Keratinocyte (primary cell): Measurements from ENCODE around the gene ETNPPL. TPM values are rescaled to one million over a fixed set of nuclear protein-coding genes. Genes with fewer than 3 reads are reported as not detected.

Source experiments
- DNase-seq: peaks from one replicate; pipeline ENCODE4 v3.0.0-alpha.2; 2011; ENCODE audit warnings: low read depth, missing footprints, low spot score
- FAIRE-seq: peaks from 2 replicates; lab custom pipeline; 2011; peaks lifted over from hg19 to GRCh38; lab: Jason Lieb, UNC
- H2AFZ ChIP-seq: 2 replicates; pipeline ENCODE4 v1.6.0; 2012; ENCODE audit warnings: low read length, control low read depth, inconsistent platforms; ENCODE audit not compliant: control insufficient read depth
- H3K27ac ChIP-seq: 2 replicates; pipeline ENCODE4 v1.5.1; 2011; ENCODE audit warnings: low read length; ENCODE audit not compliant: control insufficient read depth, insufficient read depth
- H3K27me3 ChIP-seq: 3 replicates; pipeline ENCODE4 v1.6.0; 2011; ENCODE audit warnings: low read length; ENCODE audit not compliant: control insufficient read depth, insufficient read depth; ENCODE audit errors: extremely low read depth
- H3K36me3 ChIP-seq, 2 experiments: 2 replicates in 1 of 2; 3 replicates in 1 of 2; pipeline ENCODE4 v1.5.1; 2011; ENCODE audit warnings: low read length in 2 of 2, mild to moderate bottlenecking in 1 of 2; ENCODE audit not compliant: control insufficient read depth in 2 of 2, insufficient read depth in 2 of 2; ENCODE audit errors: extremely low read depth in 1 of 2
- H3K4me1 ChIP-seq: 3 replicates; pipeline ENCODE4 v1.5.1; 2011; ENCODE audit warnings: low read length; ENCODE audit not compliant: control insufficient read depth, insufficient read depth; ENCODE audit errors: extremely low read depth
- H3K4me2 ChIP-seq: 3 replicates; pipeline ENCODE4 v1.6.0; 2011; ENCODE audit warnings: low read depth, low read length; ENCODE audit not compliant: control insufficient read depth, insufficient read depth; ENCODE audit errors: extremely low read depth
- H3K4me3 ChIP-seq, 3 experiments: fragments of 200-600 bp in 1 of 3; sonication (generic) in 1 of 3; 2 replicates in 2 of 3; 3 replicates in 1 of 3; pipeline ENCODE4 v1.5.1; 2011 to 2016; ENCODE audit warnings: low read length in 3 of 3, mild to moderate bottlenecking in 3 of 3, control low read depth in 2 of 3, inconsistent platforms in 1 of 3, low read depth in 1 of 3, mixed read lengths in 1 of 3, mixed run types in 1 of 3, moderate library complexity in 1 of 3; ENCODE audit not compliant: control insufficient read depth in 2 of 3, insufficient read depth in 2 of 3; ENCODE audit errors: extremely low read depth in 1 of 3
- H3K79me2 ChIP-seq: 2 replicates; pipeline ENCODE4 v1.6.0; 2012; ENCODE audit warnings: low read length; ENCODE audit not compliant: control insufficient read depth, insufficient read depth
- H3K9ac ChIP-seq: 3 replicates; pipeline ENCODE4 v1.6.0; 2011; ENCODE audit warnings: low read length; ENCODE audit not compliant: control insufficient read depth, insufficient read depth; ENCODE audit errors: extremely low read depth
- H3K9me1 ChIP-seq: 3 replicates; pipeline ENCODE4 v1.6.0; 2011; ENCODE audit warnings: low read length; ENCODE audit not compliant: control insufficient read depth, insufficient read depth; ENCODE audit errors: extremely low read depth
- H3K9me3 ChIP-seq: 2 replicates; pipeline ENCODE4 v1.5.1; 2012; ENCODE audit warnings: low read depth, low read length; ENCODE audit not compliant: control insufficient read depth
- H4K20me1 ChIP-seq: 3 replicates; pipeline ENCODE4 v1.6.0; 2011; ENCODE audit warnings: low read length; ENCODE audit not compliant: control insufficient read depth, insufficient read depth; ENCODE audit errors: extremely low read depth
- CTCF ChIP-seq, 3 experiments: IDR thresholded peaks in 1 of 3; conservative IDR thresholded peaks in 1 of 3; optimal IDR thresholded peaks in 1 of 3; 2 replicates in 2 of 3; 3 replicates in 1 of 3; pipeline versions ENCODE3 to v1.5.1; 2011; ENCODE audit warnings: low read length in 3 of 3, mild to moderate bottlenecking in 3 of 3, moderate library complexity in 2 of 3, control low read depth in 1 of 3, inconsistent platforms in 1 of 3; ENCODE audit not compliant: insufficient read depth in 2 of 3; ENCODE audit errors: extremely low read depth in 1 of 3
- EZH2 ChIP-seq: IDR thresholded peaks from one replicate; pipeline ENCODE4 v1.6.1; 2012; ENCODE audit warnings: inconsistent platforms, mild to moderate bottlenecking, low read length, moderate library complexity
- dilution Hi-C: fragments of 300-500 bp; cut with MboI; formaldehyde crosslinking; loops from one replicate; pipeline ENCODE4 v1.7.0; 2020; ENCODE audit warnings: low sequenced_read_pairs; ENCODE audit not compliant: extremely low pct_ligation_motif_present
- polyA plus RNA-seq, 5 experiments: library from polyadenylated mRNA; depleted of rRNA in 3 of 5; stranded (reverse) in 3 of 5; stranded (forward) in 1 of 5; unstranded in 1 of 5; fragments of >200 nt; gene quantifications; 1 replicate in 1 of 5; 2 replicates in 3 of 5; 3 replicates in 1 of 5; pipeline versions ENCODE4 v1.2.1 to v1.2.3, GENCODE V29; 2011 to 2012; ENCODE audit warnings: missing spikeins in 2 of 5, low read depth in 1 of 5, low replicate concordance in 1 of 5

ETNPPL gene
- polyA plus RNA-seq, 1 donor (not counting 4 experiments of a cell fraction or from before 2014, with no cell fraction given): not detected

GRCh38 chr4:108751321-108751720 is 11.5 kb downstream of the ETNPPL start:
- H2AFZ ChIP-seq: no peak overlapping the region
- no peak overlapping the region for H3K9ac ChIP-seq
- H3K4me1 ChIP-seq: no peaks in the 10 kb centered on the region
- no peak overlapping the region for H3K4me2 ChIP-seq
- no peaks in the 10 kb centered on the region for H4K20me1 ChIP-seq
- H3K27ac ChIP-seq: no peak overlapping the region
- TF ChIP-seq EZH2: no peak
- TF ChIP-seq CTCF (optimal IDR thresholded peaks at IDR 0.05 in 1 of 3, IDR thresholded peaks at IDR 0.05 in 1 of 3, conservative IDR thresholded peaks at IDR 0.05 in 1 of 3; ENCODE audit: extremely low read depth in 1 of 3, insufficient read depth in 2 of 3, low read length in 3 of 3): no peak
- dilution Hi-C loops: no loop called here
- DNase-seq: no peak
- H3K9me1 ChIP-seq: no peaks in the 10 kb centered on the region
- no peak overlapping the region for H3K4me3 ChIP-seq
- FAIRE-seq: no peak
- H3K79me2 ChIP-seq: no peaks in the 10 kb centered on the region
- H3K9me3 ChIP-seq: no peaks in the 10 kb centered on the region
- H3K27me3 ChIP-seq: no peaks in the 10 kb centered on the region
- H3K36me3 ChIP-seq: no peaks in the 10 kb centered on the region

GRCh38 chr4:108749119-108749518 is 13.7 kb downstream of the ETNPPL start:
- TF ChIP-seq EZH2 (no peak), CTCF (optimal IDR thresholded peaks at IDR 0.05 in 1 of 3, IDR thresholded peaks at IDR 0.05 in 1 of 3, conservative IDR thresholded peaks at IDR 0.05 in 1 of 3; ENCODE audit: extremely low read depth in 1 of 3, insufficient read depth in 2 of 3, low read length in 3 of 3) (no peak)
- no peaks in the 10 kb centered on the region for H3K9me1 ChIP-seq
- H2AFZ ChIP-seq: no peak overlapping the region
- H3K9ac ChIP-seq: no peak overlapping the region
- dilution Hi-C loops: no loop called here
- FAIRE-seq: no peak
- no peak overlapping the region for H3K4me3 ChIP-seq
- H3K27me3 ChIP-seq: no peaks in the 10 kb centered on the region
- H3K4me2 ChIP-seq: no peak overlapping the region
- DNase-seq: no peak
- H3K9me3 ChIP-seq: no peaks in the 10 kb centered on the region
- H4K20me1 ChIP-seq: no peaks in the 10 kb centered on the region
- no peak overlapping the region for H3K27ac ChIP-seq
- H3K36me3 ChIP-seq: no peaks in the 10 kb centered on the region
- no peaks in the 10 kb centered on the region for H3K4me1 ChIP-seq
- no peaks in the 10 kb centered on the region for H3K79me2 ChIP-seq
